GM10847 (cell line): ENCODE data around the gene RAP1GAP2.
"Not testable (repeated sequence)": the region's sequence is repeated elsewhere in the genome, so short reads cannot be mapped to it uniquely, and the experiment has no call there.

Source experiments
- POLR2A ChIP-seq: IDR thresholded peaks from 2 replicates; pipeline ENCODE4 v1.6.1; 2011; ENCODE audit not compliant: insufficient read length; ENCODE audit errors: extremely low read depth

Gene RAP1GAP2

GRCh38 chr17:3043737-3044365, 247.6 kb downstream of the RAP1GAP2 start:
- TF ChIP-seq POLR2A, result no peak

- no peak for TF ChIP-seq POLR2A
Measured at GRCh38 chr17:3046753-3047152, 250.5 kb downstream of the RAP1GAP2 start.

GRCh38 chr17:3048727-3049471, 252.7 kb downstream of the RAP1GAP2 start:
- TF ChIP-seq POLR2A, result no peak

- TF ChIP-seq POLR2A, result no peak
Measured at GRCh38 chr17:3049705-3050295, 253.6 kb downstream of the RAP1GAP2 start.

GRCh38 chr17:3063507-3063906, 267.3 kb downstream of the RAP1GAP2 start, which contains the start of gene OR1D5:
Gene OR1D5, minus strand, starts transcription at chr17:3063607. Its CDS starts 0 bp downstream, at chr17:3063607.
- TF ChIP-seq POLR2A, result not testable (repeated sequence)
